Suppressor macrophage treated with lipopolysaccharide for 1 hour (primary cell): ENCODE measurements around the gene CHST8.
A peak's percentile ranks its signal among the peaks of the same experiment; 100 is the strongest.

Experiments used
- DNase-seq, 3 donors: peaks; one replicate each; pipeline ENCODE4 v3.0.0-alpha.2; 2020 to 2022

Gene CHST8

GRCh38 chr19:33618884-33619283 lies 2.9 kb upstream of the CHST8 start:
- DNase-seq, result no peak

GRCh38 chr19:33620611-33621010 lies 1.1 kb upstream of the CHST8 start:
- DNase-seq, result no peak

- peak in 1 of 3 donors; percentile 5 for DNase-seq
Observed at GRCh38 chr19:33621065-33621785, 528 bp upstream of the CHST8 start.

- DNase-seq, result peak in 1 of 3 donors; percentile 3
Observed at GRCh38 chr19:33622505-33622808, 704 bp downstream of the CHST8 start.

- DNase-seq, result no peak
Observed at GRCh38 chr19:33622809-33623511, 1.2 kb downstream of the CHST8 start.

GRCh38 chr19:33624586-33624985 lies 2.8 kb downstream of the CHST8 start:
- no peak for DNase-seq

- DNase-seq, result no peak
Observed at GRCh38 chr19:33627526-33627925, 5.8 kb downstream of the CHST8 start.

- DNase-seq, result no peak
Observed at GRCh38 chr19:33627962-33628839, 6.4 kb downstream of the CHST8 start.

GRCh38 chr19:33628921-33629825 lies 7.4 kb downstream of the CHST8 start:
- DNase-seq, result no peak

GRCh38 chr19:33629826-33630375 lies 8.1 kb downstream of the CHST8 start:
- no peak for DNase-seq

GRCh38 chr19:33630880-33631608 lies 9.3 kb downstream of the CHST8 start:
- DNase-seq, result no peak

GRCh38 chr19:33631609-33631973 lies 9.8 kb downstream of the CHST8 start:
- DNase-seq, result no peak

GRCh38 chr19:33634361-33635091 lies 12.8 kb downstream of the CHST8 start:
- no peak for DNase-seq

- no peak for DNase-seq
Observed at GRCh38 chr19:33638167-33639034, 16.6 kb downstream of the CHST8 start.

- DNase-seq, result no peak
Observed at GRCh38 chr19:33639035-33639681, 17.4 kb downstream of the CHST8 start.

GRCh38 chr19:33640773-33641172 lies 19.0 kb downstream of the CHST8 start:
- DNase-seq, result no peak

GRCh38 chr19:33641261-33641660 lies 19.5 kb downstream of the CHST8 start:
- no peak for DNase-seq

- no peak for DNase-seq
Observed at GRCh38 chr19:33641956-33642498, 20.3 kb downstream of the CHST8 start.

GRCh38 chr19:33644284-33644836 lies 22.6 kb downstream of the CHST8 start:
- no peak for DNase-seq
